ENCODE results near the gene ETV3. TPM values are rescaled to one million over a fixed set of nuclear protein-coding genes. Genes with fewer than 3 reads are reported as not detected.
A peak's percentile ranks its signal among the peaks of the same experiment; 100 is the strongest.

The ETV3 gene
- total and polyA plus RNA-seq, 2 of the 4 experiments (the other 2 are of a cell fraction), result 6.4 to 14.7 TPM

DNA sequence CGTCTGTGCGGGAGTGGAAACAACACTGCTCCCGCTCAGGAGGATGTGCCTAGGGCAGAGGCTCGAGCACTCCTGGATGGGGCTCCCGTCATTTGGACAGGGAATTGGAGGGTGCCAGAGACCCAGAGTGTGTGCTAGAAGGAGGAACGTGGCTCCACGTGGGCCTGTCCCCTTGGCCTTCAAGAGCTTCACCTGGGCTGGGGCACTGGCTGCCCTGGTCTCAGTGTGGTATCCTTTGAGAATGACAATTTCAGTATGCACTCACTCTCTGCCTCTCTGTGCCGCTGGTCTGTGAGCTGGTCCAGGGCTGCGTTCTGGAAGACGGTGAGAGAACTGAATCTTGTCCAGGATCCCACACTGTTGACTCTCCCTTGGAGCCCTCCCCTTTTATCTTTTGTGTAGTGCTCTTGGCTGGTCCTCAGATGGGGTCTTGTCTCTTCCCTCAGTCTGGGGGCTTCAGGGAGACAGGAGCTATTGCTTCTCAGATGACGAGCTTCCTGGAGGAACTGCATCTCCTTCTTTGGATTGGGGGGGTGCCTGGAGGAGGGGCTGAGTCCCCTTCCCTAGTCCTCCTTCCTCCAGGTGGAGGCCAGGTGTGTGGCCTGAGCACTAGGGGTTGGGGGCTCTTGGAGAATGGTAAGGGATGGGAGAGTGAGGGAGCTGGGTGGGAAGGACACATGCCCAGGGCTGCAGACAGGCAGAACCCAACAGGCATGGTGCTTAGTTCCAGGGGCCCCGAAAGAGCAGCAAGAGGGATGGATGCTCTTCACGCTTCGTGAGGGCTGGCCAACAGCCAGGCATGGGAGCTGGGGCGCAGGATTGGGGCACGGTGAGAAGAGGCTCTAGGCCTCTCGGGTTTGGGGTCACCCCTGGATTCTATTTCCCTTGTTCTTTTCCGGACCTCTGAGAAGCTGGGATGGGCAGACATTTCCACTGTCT lies 23.7 kb downstream of the ETV3 start:
- dilution Hi-C loops (cut with HindIII; ENCODE audit: low sequenced_read_pairs, unreplicated experiment) (no loop called here), intact Hi-C loops (cut with micrococcal nuclease) (no loop called here), in situ Hi-C loops (cut with MboI; ENCODE audit: low sequenced_read_pairs) (no loop called here)
- ChIA-PET CTCF (no interaction called here), POLR2A (ENCODE audit: unreplicated experiment) (no interaction called here)
- Histone ChIP-seq H2AK9ac (replicated peaks; ENCODE audit: low read depth, low read length, poor library complexity) (no peak overlapping the region), H3K36me3 (ENCODE audit: control insufficient read depth, insufficient read depth, low read length) (no peaks in the 10 kb centered on the region), H3K27me3 (ENCODE audit: control insufficient read depth, insufficient read depth, low read length) (peaks cover 16% of the 10 kb centered on the region), H3K4ac (ENCODE audit: low read depth, low read length) (no peak overlapping the region), H3K4me2 (ENCODE audit: low read depth, low read length) (no peak overlapping the region), H3K4me3 (ENCODE audit: insufficient read depth, low read depth, low read length) (no peak overlapping the region), H4K91ac (ENCODE audit: insufficient read depth, low read depth, low read length) (no peak overlapping the region), H3K9ac (ENCODE audit: low read depth, low read length) (no peak overlapping the region), H3K27ac (ENCODE audit: insufficient read depth, low read length) (no peak overlapping the region), H3K18ac (ENCODE audit: low read depth, low read length) (no peak overlapping the region), H3K79me1 (ENCODE audit: low read depth in 1 of 2, low read length in 2 of 2) (no peaks in the 10 kb centered on the region), H3K9me1 (ENCODE audit: insufficient read depth, low read length) (0 out of 2 replicates have a peak, but pooled peaks cover 7% of the 10 kb centered on the region), H2AK5ac (ENCODE audit: low read depth, low read length) (no peak overlapping the region), H2BK15ac (ENCODE audit: low read depth, low read length) (no peak overlapping the region), H4K8ac (ENCODE audit: low read depth in 2 of 2, low read length in 2 of 2) (no peak overlapping the region), H2BK5ac (ENCODE audit: low read depth, low read length, poor library complexity, severe bottlenecking) (no peak overlapping the region), H4K5ac (ENCODE audit: low read depth, low read length) (no peak overlapping the region), H2BK120ac (ENCODE audit: low read depth, low read length) (no peak overlapping the region), H3K9me3 (ENCODE audit: control insufficient read depth, insufficient read depth, low read length) (no peaks in the 10 kb centered on the region), H3K56ac (ENCODE audit: extremely low read depth, insufficient read depth, low read length) (no peak overlapping the region), H2AFZ (replicated peaks; ENCODE audit: low read length, poor library complexity) (peak overlapping the region; percentile 34), H3K4me1 (ENCODE audit: control insufficient read depth, insufficient read depth, low read length) (no peaks in the 10 kb centered on the region), H4K20me1 (ENCODE audit: insufficient read depth, low read length) (no peaks in the 10 kb centered on the region), H3K14ac (replicated peaks; ENCODE audit: low read depth, low read length) (no peak overlapping the region), H3K23ac (ENCODE audit: low read depth, low read length) (no peak overlapping the region), H2BK20ac (ENCODE audit: low read depth, low read length) (no peak overlapping the region)
- BruUV-seq (replicated peaks), result no TSS peak
- DNase-seq (no peak), ATAC-seq (ENCODE audit: low read depth) (no peak)
- WGBS, 2 experiments (ENCODE audit: extremely low coverage in 2 of 2, insufficient read length in 1 of 2), result 63% methylated on average over 15 of the region's 18 CpGs; no CpG with 5 or more reads in 1 of the 2 experiments
- TF ChIP-seq, protein P1, sequence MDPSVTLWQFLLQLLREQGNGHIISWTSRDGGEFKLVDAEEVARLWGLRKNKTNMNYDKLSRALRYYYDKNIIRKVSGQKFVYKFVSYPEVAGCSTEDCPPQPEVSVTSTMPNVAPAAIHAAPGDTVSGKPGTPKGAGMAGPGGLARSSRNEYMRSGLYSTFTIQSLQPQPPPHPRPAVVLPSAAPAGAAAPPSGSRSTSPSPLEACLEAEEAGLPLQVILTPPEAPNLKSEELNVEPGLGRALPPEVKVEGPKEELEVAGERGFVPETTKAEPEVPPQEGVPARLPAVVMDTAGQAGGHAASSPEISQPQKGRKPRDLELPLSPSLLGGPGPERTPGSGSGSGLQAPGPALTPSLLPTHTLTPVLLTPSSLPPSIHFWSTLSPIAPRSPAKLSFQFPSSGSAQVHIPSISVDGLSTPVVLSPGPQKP (IDR thresholded peaks at IDR 0.05; ENCODE audit: borderline replicate concordance, low read depth, low read length), result no peak
- TF ChIP-seq MXI1 (IDR thresholded peaks at IDR 0.05; ENCODE audit: borderline replicate concordance, low read depth, low read length) (no peak), CEBPB (IDR thresholded peaks at IDR 0.05; ENCODE audit: low read depth, low read length) (no peak), NFE2L2 (IDR thresholded peaks at IDR 0.05; ENCODE audit: low read depth, low read length) (no peak), BHLHE40 (IDR thresholded peaks at IDR 0.05; ENCODE audit: low read depth, low read length) (no peak), RAD21 (IDR thresholded peaks at IDR 0.05; ENCODE audit: low read length) (no peak), MAZ (IDR thresholded peaks at IDR 0.05; ENCODE audit: borderline replicate concordance, low read depth, low read length) (no peak), MAFK (IDR thresholded peaks at IDR 0.05; ENCODE audit: low read depth, low read length) (no peak), POLR2A (IDR thresholded peaks at IDR 0.05; ENCODE audit: low read depth, low read length) (no peak), RFX5 (IDR thresholded peaks at IDR 0.05; ENCODE audit: low read depth, low read length) (no peak), CHD1 (IDR thresholded peaks at IDR 0.05; ENCODE audit: low read depth, low read length) (no peak)
- TF ChIP-seq, protein P2, sequence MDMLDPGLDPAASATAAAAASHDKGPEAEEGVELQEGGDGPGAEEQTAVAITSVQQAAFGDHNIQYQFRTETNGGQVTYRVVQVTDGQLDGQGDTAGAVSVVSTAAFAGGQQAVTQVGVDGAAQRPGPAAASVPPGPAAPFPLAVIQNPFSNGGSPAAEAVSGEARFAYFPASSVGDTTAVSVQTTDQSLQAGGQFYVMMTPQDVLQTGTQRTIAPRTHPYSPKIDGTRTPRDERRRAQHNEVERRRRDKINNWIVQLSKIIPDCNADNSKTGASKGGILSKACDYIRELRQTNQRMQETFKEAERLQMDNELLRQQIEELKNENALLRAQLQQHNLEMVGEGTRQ (IDR thresholded peaks at IDR 0.05; ENCODE audit: low read depth, low read length), result no peak
